ENCODE measurements around the gene MTCH1. TPM values are rescaled to one million over a fixed set of nuclear protein-coding genes. Genes with fewer than 3 reads are reported as not detected.

The MTCH1 gene
- total and polyA plus RNA-seq, 9 of the 15 experiments (the other 6 are each of a cell fraction or from before 2014, with no cell fraction given) = 7.9 to 161 (median 118) TPM

DNA sequence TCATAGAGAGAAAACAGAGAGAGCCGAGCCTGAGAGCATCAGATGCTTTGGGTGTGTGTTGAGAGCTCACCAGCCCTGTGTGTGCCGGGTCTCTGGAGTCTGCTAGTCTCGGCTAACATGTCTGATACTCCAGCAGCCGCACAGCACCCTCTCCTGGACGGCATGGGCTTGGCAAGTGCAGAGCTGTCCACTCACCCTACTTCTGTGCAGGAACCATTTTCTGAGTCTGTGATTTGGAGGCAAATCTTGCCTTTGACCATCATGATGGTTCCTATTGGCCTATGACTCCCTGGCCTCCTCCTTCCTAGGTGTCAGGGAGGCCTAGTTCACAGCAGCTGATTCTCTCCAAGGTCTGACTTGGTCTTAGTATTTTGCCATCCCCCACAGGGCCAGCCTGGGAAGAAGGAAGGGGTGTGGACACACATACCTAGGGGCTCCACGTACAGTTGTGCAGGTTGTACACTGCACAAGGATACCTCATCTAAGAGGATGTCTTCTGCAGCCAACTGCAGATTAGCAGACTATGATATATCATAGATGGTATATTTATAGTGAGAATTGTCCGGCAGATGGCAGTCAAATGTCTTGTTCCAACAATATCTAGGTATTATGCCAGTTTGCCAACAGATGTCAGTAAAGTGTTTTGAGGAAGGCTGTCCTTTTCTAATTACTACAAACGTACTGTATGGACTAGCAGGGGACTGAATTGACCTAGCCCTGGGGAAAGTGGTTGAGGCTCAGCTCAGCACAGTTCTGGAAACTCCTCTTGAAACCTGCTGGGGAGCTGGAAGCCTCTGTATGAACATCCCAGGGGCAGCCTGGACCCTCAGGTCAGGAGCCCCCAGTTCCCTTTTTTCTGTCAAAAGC is 32.4 kb upstream of the MTCH1 start (continued):
- TF ChIP-seq, protein P1, sequence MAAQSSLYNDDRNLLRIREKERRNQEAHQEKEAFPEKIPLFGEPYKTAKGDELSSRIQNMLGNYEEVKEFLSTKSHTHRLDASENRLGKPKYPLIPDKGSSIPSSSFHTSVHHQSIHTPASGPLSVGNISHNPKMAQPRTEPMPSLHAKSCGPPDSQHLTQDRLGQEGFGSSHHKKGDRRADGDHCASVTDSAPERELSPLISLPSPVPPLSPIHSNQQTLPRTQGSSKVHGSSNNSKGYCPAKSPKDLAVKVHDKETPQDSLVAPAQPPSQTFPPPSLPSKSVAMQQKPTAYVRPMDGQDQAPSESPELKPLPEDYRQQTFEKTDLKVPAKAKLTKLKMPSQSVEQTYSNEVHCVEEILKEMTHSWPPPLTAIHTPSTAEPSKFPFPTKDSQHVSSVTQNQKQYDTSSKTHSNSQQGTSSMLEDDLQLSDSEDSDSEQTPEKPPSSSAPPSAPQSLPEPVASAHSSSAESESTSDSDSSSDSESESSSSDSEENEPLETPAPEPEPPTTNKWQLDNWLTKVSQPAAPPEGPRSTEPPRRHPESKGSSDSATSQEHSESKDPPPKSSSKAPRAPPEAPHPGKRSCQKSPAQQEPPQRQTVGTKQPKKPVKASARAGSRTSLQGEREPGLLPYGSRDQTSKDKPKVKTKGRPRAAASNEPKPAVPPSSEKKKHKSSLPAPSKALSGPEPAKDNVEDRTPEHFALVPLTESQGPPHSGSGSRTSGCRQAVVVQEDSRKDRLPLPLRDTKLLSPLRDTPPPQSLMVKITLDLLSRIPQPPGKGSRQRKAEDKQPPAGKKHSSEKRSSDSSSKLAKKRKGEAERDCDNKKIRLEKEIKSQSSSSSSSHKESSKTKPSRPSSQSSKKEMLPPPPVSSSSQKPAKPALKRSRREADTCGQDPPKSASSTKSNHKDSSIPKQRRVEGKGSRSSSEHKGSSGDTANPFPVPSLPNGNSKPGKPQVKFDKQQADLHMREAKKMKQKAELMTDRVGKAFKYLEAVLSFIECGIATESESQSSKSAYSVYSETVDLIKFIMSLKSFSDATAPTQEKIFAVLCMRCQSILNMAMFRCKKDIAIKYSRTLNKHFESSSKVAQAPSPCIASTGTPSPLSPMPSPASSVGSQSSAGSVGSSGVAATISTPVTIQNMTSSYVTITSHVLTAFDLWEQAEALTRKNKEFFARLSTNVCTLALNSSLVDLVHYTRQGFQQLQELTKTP (IDR thresholded peaks at IDR 0.05; ENCODE audit: low read depth in 1 of 2, partially characterized antibody in 2 of 2) = no peak
- TF ChIP-seq TSC22D4 (tag; IDR thresholded peaks at IDR 0.05) (no peak), ZZZ3 (IDR thresholded peaks at IDR 0.05) (no peak), CBX8 (IDR thresholded peaks at IDR 0.05; ENCODE audit: borderline replicate concordance, extremely low read depth, low read depth, low read length, poor library complexity, severe bottlenecking) (no peak), STAG1 (CRISPR knock-in tag; IDR thresholded peaks at IDR 0.05; ENCODE audit: borderline replicate concordance) (peak; percentile 98), SMARCA4 (IDR thresholded peaks at IDR 0.05) (no peak), DIDO1 (tag; IDR thresholded peaks at IDR 0.05; ENCODE audit: low read depth) (0 out of 2 replicates have a peak, but pooled peaks have one; percentile 11), NFRKB (IDR thresholded peaks at IDR 0.05; ENCODE audit: low read depth) (no peak), ZBTB7A (IDR thresholded peaks at IDR 0.05; ENCODE audit: borderline replicate concordance, control insufficient read depth, low read depth, low read length) (no peak), KDM2B (CRISPR knock-in tag; IDR thresholded peaks at IDR 0.05) (no peak), MEF2D (tag; conservative IDR thresholded peaks at IDR 0.05; ENCODE audit: low read depth) (no peak), CHD1 (IDR thresholded peaks at IDR 0.05; ENCODE audit: low read length) (no peak), NCOA1 (IDR thresholded peaks at IDR 0.05; ENCODE audit: low read depth) (no peak), HNRNPK (IDR thresholded peaks at IDR 0.05; ENCODE audit: low read depth, low read length, poor library complexity, severe bottlenecking) (no peak), PTBP1 (IDR thresholded peaks at IDR 0.05; ENCODE audit: low read depth, low read length) (no peak), RBM22 (IDR thresholded peaks at IDR 0.05; ENCODE audit: low read depth, low read length, poor library complexity, severe bottlenecking) (no peak), ARHGAP35 (IDR thresholded peaks at IDR 0.05; ENCODE audit: partially characterized antibody) (no peak), MCM3 (IDR thresholded peaks at IDR 0.05) (no peak), SRSF1 (IDR thresholded peaks at IDR 0.05; ENCODE audit: low read depth, low read length) (no peak)
- TF ChIP-seq, protein P2, sequence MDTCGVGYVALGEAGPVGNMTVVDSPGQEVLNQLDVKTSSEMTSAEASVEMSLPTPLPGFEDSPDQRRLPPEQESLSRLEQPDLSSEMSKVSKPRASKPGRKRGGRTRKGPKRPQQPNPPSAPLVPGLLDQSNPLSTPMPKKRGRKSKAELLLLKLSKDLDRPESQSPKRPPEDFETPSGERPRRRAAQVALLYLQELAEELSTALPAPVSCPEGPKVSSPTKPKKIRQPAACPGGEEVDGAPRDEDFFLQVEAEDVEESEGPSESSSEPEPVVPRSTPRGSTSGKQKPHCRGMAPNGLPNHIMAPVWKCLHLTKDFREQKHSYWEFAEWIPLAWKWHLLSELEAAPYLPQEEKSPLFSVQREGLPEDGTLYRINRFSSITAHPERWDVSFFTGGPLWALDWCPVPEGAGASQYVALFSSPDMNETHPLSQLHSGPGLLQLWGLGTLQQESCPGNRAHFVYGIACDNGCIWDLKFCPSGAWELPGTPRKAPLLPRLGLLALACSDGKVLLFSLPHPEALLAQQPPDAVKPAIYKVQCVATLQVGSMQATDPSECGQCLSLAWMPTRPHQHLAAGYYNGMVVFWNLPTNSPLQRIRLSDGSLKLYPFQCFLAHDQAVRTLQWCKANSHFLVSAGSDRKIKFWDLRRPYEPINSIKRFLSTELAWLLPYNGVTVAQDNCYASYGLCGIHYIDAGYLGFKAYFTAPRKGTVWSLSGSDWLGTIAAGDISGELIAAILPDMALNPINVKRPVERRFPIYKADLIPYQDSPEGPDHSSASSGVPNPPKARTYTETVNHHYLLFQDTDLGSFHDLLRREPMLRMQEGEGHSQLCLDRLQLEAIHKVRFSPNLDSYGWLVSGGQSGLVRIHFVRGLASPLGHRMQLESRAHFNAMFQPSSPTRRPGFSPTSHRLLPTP (IDR thresholded peaks at IDR 0.05; ENCODE audit: borderline replicate concordance, extremely low read depth, insufficient read length) = no peak
